Measurements from ENCODE around the gene NAA30.

Gene NAA30

DNA sequence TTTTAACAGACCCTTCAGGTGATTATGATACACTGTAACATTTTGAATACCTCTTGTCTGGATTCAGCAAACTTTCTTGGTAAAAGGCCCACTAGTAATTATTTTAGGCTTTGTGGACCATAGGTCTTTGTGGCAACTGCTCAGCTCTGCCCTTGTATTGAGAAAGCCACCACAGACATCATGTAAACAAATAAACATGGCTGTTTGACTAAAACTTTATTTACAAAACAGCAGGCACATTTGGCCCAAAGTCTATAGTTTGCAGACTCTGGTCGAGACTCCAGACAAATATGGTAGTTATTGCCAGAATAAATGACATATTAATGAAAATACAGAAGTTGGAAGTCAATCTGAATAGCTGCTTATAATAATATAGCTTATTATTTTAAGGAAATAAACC, 18.2 kb downstream of the NAA30 start:
- TF ChIP-seq CTCF (IDR thresholded peaks at IDR 0.05; ENCODE audit: borderline replicate concordance, insufficient read depth, low read depth, low read length): no peak
- H3K4me3 ChIP-seq (ENCODE audit: low read depth, low read length): no peak overlapping the region

DNA sequence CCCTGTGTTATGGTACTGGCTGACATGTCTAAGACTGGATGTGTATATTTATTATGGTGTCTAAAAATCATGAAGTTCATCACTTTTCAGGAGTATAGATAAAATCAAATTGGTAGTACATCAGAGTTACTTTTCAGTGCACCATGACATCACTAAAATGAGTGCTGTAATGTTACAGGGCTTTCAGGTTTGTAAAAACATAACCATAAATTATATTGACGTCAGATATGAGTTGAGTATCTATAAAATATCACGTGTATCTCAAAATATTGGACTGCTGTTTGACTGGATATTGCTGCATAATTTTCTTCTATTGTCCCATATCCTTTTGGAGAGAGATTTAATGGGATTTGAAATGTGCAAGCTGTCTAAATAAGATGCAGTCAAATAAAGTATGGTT, 22.0 kb downstream of the NAA30 start:
- TF ChIP-seq CTCF (IDR thresholded peaks at IDR 0.05; ENCODE audit: borderline replicate concordance, insufficient read depth, low read depth, low read length): no peak
- H3K4me3 ChIP-seq (ENCODE audit: low read depth, low read length): no peak overlapping the region

DNA sequence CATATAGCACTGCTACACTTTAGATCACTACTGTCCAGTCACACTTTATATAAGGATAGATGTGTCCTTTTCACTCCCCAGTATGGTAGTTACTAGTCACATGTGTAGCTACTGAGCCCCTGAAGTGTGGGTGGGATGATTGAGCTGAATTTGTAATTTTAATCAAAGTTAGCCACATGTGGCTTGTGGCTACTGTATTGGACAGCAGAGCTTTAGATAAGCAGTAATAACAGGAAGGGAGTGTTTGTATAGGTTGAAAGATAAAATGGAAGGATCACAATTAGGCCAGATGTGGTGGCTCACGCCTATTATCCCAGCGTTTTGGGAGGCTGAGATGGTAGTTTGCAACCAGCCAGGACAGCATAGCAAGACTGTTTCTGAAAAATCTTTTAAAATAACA, 23.5 kb downstream of the NAA30 start:
- TF ChIP-seq CTCF (IDR thresholded peaks at IDR 0.05; ENCODE audit: borderline replicate concordance, insufficient read depth, low read depth, low read length): no peak
- no peak overlapping the region for H3K4me3 ChIP-seq (ENCODE audit: low read depth, low read length)

DNA sequence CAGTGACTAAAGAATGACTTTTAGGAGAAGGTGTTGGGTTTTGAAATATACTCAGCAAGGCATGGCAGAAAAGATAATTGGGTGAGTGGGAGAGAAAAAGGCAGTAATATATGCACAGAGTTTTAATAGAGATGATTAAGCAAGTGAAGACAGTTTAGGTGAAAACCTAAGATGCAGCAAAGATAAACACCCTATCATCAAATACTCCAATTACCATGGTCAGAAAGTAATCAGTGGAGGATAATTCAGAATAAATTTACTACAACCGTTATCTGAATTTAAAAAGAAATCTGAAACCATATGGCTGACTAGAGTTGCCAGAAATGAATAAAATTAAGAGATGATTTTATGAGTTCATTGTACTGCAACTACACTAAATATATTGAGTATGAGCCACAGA, 26.8 kb downstream of the NAA30 start:
- no peak for TF ChIP-seq CTCF (IDR thresholded peaks at IDR 0.05; ENCODE audit: borderline replicate concordance, insufficient read depth, low read depth, low read length)
- H3K4me3 ChIP-seq (ENCODE audit: low read depth, low read length): no peak overlapping the region

DNA sequence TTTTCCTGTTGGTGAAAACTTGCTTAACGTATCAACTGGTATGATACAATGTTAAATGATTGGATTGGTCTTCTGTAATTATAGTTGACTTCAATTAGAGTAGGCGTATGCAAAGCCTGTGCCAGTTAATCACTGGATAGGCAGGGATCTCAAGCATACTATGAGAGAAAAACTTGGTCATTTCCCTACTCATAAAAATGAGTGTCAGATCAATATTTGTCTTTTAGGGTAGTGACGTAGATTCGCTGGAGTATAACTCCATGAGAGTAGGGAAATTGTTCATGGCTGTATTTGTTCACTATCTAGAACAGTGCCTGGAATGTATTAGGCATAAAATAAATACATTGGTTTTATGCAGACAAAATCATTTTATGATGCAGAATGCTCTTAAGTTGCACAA, 28.6 kb downstream of the NAA30 start:
- H3K4me3 ChIP-seq (ENCODE audit: low read depth, low read length): no peak overlapping the region
- no peak for TF ChIP-seq CTCF (IDR thresholded peaks at IDR 0.05; ENCODE audit: borderline replicate concordance, insufficient read depth, low read depth, low read length)

- TF ChIP-seq CTCF (IDR thresholded peaks at IDR 0.05; ENCODE audit: borderline replicate concordance, insufficient read depth, low read depth, low read length): no peak
- no peak overlapping the region for H3K4me3 ChIP-seq (ENCODE audit: low read depth, low read length)
These were observed 29.6 kb downstream of the NAA30 start for GRCh38 chr14:57420033-57420432.

DNA sequence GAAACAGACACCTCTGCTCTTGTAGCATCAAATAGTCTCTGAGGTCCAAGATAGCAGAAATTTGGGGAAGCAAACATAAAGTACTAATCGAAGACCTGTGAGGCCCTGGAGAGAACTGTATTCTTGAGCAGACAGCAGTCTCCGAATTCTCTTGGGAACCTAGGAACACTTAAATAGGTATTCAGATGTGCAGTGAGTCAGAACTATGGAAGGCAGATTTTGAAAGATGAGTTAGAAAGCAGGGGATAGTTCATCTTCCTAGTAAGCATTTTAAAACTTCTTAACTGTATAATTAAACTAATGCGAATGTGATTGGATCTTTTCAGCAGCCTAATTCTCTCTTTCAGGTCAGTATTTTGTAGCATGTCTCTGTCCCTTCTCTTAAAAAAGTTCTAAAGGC, 30.6 kb downstream of the NAA30 start:
- no peak overlapping the region for H3K4me3 ChIP-seq (ENCODE audit: low read depth, low read length)
- no peak for TF ChIP-seq CTCF (IDR thresholded peaks at IDR 0.05; ENCODE audit: borderline replicate concordance, insufficient read depth, low read depth, low read length)
